CD4-positive, alpha-beta T cell treated with Interleukin-17A for 1 hour (primary cell): Measurements from ENCODE around the gene SYNGR4.
A peak's percentile ranks its signal among the peaks of the same experiment; 100 is the strongest.

Source experiments
- DNase-seq: peaks from one replicate; pipeline ENCODE4 v3.0.0-alpha.2; 2020

The SYNGR4 gene

DNA sequence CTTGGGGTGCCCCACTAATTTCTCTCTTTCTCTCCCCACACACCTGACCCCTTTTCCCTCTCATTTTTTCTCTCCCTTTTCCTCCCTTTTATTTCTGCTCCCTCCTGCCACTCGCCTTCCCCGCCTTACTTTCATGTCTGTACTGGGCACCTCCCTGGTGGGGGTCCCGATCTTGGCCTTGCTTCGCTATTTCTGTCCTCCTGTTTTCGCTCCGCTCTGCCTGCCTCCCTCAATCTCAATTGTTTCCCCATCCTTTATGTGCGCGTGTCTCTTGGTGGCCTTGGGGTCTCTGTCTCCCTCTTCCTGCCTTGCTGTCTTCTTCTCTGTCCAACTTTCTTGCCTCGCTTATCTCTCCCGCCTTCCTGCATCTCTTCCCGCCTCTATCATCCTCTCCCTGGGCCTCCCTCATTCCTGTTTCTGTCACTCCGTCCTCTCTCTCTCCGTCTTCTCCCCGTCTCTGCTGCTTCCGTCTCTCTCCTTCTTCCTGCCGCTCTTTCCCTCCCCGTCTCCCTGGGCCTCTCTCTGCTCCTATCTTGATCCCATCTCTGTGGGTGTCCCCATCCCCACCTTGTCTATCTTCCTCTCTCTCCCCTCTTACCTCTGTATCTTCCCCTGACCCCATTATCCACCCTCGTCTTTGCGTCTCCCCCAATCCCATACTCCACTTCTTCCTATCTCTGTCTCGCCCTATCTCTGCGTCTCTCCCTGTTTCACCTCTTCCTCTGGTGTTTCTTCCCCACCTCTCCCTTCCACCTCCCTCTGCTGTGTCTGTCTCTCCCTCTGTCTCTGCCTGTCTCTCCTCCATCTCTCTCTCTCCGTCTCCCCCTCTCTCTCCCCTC is 33.3 kb downstream of the SYNGR4 start:
- DNase-seq, result no peak

DNA sequence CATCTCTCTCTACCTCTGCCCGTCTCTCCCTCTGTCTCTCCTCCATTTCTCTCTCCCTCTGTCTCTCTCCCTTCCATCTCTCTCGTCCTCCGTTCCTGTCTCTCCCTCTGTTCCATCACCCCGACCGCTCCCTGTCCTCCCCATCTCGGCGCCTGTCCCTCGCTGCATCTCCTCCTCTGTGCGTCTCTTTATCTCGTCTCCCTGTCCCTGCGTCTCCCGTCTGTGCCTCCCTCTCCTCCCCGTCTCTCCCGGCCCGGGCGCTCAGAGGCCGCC is 33.9 kb downstream of the SYNGR4 start:
- DNase-seq, result no peak

DNA sequence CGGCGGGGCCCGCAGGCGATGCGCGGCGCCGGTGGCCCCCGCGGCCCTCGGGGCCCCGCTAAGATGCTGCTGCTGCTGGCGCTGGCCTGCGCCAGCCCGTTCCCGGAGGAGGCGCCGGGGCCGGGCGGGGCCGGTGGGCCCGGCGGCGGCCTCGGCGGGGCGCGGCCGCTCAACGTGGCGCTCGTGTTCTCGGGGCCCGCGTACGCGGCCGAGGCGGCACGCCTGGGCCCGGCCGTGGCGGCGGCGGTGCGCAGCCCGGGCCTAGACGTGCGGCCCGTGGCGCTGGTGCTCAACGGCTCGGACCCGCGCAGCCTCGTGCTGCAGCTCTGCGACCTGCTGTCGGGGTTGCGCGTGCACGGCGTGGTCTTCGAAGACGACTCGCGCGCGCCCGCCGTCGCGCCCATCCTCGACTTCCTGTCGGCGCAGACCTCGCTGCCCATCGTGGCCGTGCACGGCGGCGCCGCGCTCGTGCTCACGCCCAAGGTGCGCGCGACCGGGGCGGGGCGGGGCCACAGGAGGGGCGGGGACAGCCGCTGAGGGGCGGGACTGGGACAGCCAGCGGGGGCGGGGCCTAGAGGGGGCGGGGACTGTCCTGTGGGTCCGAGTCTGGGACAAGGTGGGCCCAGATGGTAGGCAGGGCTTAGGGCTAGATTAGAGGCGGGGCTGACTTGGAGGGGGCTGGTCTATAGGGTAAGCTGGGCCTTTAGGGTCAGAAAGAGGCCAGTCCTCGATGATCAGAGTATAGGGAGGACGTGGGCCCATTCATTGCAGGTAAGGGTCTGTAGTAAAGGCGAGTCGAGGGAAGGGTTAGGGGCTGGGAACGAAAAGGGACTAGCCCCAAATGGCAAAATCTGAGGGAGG is 34.4 kb downstream of the SYNGR4 start:
- peak; percentile 90 for DNase-seq

DNA sequence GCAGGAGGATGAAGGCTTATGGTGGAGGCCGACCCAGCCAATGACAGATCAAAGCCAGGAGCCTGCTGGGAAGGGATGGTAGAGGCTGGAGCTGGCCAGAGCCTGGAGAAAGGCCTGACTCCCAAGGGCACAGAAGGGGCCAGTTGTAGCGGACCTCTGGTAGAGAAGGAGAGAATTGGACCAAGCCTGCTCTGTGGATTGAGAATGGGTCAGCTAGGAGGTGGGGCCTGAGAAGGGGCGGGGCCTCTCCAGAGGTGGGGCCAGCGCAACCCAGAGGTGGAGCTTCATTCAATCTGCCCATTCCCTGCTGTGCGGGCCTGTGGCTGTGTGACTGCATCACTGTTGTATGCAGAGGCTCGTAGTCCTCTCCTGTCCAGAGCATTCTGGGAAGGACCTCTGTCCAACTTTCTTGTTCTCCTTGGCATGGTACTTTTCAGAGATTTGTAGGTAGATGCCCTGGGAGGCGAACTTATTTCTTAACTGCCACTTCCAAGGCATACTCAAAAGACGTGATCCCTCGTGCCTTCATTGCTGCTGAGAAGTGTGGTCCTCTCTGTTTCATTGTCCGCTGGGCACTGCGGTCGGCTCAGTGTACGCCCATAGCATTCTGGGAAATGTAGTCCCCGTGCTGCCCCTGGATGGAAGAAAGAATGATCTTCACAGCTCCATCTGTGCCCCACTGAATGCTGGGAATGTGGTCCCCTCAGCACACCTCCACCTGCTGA is 36.0 kb downstream of the SYNGR4 start:
- DNase-seq, result peak; percentile 55

DNA sequence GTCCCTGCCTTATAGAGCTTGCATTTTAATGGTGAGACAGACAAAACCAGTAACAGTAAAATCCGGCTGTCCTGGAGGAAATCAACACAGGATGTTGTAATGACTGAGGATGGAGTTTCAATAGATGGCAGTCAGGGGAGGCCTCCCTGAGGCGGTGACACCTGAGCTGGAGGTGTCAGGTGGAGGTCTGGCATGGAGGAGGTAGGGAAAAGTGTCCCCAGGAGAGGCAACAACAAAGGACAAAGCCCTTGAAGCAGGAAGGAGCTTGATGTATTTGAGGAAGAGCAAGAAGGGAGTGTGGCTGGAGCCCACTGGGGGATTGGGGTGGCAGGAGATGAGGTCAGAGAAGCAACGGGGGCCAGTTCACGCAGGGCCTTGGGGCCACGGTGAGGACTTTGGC is 37.1 kb downstream of the SYNGR4 start:
- no peak for DNase-seq

DNA sequence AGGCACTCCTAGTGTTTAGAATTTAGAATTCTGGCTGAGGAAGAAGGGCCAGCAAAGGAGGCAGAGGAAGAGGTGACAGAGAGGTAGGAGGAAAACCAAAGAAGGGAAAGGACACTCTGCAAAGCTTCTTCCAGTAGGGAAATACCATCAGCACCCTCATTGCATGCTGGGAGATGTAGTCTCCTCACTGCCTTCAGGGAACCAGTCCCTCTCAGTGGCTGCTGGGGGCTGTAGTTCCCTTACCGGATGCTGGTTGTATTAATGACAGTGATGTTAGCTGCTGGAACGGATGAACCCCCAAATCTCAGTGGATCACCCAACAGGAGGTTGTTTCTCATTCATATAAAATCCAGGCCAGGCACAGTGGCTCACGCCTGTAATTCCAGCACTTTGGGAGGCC is 39.4 kb downstream of the SYNGR4 start:
- peak; percentile 75 for DNase-seq

DNA sequence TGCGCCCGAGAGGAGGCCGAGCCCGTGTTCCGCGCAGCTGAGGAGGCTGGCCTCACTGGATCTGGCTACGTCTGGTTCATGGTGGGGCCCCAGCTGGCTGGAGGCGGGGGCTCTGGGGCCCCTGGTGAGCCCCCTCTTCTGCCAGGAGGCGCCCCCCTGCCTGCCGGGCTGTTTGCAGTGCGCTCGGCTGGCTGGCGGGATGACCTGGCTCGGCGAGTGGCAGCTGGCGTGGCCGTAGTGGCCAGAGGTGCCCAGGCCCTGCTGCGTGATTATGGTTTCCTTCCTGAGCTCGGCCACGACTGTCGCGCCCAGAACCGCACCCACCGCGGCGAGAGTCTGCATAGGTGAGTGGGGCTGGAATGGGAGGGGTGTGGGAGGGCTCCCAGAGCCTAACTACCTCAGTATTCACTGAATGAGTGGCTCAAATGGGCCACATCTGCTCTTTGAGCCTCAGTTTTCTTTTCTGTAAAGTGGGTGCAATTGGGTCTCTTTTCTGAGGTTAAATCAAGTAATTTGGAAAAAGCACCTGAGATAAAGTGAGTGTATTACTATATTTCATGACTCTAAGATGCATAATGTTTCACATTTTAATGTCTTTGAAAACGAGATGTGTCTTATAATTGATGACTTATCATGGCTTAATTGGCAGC is 41.0 kb downstream of the SYNGR4 start:
- DNase-seq, result no peak

DNA sequence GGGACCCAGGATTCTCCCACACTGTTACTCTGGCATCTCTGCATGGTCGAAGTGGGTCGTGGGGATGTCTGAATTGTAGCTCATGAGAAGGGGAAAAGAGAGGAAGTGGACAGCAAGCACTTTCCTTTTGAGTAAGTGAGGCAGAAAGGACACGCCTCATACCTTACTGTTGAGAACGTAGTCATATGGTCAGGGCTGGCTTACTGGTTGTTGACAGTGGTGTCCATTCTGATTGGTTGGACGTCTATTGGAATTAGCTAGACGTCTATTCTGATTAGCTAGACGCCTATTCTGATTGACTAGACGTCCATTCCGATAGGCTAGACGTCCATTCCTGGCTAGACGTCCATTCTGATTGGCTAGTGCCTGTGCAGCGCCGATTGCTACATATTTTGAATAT is 41.7 kb downstream of the SYNGR4 start:
- DNase-seq, result no peak

DNA sequence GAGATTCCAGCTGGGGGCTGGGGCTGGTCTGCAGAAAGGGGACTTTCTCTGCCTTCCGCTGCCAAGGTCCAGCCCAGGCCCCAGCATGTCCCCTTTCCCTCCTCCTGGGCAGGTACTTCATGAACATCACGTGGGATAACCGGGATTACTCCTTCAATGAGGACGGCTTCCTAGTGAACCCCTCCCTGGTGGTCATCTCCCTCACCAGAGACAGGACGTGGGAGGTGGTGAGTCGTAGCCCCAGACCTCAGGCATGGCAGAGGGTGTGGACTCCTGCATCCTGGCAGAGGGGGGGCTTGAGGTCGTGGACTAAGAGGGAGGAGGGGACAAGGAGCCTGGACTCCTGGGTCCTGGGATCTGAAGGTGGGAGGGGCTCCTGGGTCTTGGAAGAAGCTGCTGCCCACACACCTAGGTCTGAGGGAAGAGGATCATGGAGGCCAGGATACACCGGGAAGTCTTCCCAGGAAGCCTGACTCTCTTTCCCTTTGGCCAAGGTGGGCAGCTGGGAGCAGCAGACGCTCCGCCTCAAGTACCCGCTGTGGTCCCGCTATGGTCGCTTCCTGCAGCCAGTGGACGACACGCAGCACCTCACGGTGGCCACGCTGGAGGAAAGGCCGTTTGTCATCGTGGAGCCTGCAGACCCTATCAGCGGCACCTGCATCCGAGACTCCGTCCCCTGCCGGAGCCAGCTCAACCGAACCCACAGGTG is 49.9 kb downstream of the SYNGR4 start:
- no peak for DNase-seq

DNA sequence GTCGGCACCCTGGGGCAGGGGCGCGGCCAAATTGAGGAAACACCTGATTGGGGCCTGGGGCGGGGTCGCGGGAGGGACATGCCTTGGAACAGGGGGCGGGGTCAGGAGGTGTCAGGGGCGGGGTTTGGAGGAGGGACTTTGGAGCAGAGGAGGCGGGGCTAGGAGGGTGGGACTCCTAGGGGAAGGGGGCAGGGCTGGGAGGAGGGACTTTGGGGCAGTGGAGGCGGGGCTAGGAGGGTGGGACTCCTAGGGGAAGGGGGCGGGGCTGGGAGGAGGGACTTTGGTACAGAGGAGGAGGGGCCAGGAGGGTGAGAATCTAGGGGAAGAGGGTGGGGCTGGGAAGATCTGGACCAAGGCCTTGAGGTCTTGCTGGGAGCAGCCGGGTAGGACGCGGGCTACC is 51.2 kb downstream of the SYNGR4 start:
- peak; percentile 85 for DNase-seq

DNA sequence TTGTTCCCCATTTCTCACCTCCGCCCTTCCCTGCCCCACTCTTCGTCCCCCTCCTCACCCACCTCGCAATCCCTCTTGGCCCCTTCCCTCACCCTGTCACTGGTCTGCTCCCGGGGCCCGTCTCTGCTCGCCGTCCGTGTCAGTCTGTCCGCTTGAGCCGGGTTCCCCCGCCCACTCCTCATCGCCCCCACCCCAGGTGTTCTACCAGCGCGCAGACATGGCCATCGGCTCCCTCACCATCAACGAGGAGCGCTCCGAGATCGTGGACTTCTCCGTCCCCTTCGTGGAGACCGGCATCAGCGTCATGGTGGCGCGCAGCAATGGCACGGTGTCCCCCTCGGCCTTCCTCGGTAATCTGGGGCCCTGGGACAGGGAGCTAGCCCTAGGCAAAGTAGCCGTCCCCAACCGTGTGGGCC is 51.6 kb downstream of the SYNGR4 start:
- DNase-seq, result no peak

DNA sequence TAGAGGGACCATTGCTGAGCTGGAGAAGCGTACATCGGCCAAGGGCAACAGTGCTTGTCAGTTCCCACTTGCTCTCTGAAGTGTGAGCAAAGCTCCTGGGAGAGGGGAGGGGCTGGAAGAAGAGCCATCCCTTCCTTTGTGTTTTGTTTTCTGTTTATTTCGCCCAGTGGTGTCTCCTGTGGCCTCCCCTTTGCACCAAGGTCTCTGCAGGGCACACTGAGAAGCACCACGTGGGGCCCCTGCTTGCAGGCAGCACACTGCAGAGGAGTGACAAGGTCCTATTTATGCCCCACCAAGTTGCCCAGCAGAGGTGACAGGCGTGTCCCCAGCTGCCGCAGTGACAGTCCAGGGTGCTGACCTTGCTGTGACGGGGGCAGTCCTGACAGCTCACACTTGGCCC is 53.3 kb downstream of the SYNGR4 start:
- DNase-seq, result no peak

DNA sequence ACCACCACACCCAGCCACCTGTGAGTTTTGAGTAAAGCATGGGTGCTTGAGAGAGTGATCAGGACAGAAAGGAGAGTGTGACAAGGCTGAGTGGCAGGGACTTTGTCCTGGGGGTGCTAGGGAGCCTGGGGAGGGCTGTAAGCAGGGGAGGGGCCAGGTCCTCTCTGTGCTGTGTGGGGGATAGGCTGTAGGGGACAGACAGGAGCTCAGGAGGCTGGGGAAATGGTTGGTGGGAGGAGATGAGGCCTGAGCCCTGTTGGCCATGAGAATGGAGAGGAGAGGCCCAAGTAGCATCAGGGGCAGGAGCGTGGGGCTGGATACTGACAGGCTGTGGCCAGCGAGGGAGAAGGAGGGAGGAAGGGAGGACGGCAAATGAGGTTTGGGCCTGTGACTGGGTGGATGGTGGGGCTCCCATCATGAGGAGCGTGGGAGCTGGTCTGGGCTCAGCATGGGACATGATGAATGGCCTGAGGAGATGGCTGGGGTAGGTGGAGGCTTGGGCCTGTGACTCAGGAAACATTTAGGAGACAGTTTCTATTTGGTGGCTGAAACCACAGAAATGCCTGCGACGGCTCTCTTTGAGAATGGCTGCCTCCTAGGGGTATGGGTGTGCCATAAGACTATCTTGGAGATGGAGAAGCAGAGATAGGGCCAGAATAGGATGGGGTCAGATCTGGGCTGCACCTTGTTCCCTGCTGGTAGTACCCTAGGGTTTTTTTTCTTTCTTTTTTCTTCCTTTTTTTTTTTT is 54.3 kb downstream of the SYNGR4 start:
- DNase-seq, result no peak

DNA sequence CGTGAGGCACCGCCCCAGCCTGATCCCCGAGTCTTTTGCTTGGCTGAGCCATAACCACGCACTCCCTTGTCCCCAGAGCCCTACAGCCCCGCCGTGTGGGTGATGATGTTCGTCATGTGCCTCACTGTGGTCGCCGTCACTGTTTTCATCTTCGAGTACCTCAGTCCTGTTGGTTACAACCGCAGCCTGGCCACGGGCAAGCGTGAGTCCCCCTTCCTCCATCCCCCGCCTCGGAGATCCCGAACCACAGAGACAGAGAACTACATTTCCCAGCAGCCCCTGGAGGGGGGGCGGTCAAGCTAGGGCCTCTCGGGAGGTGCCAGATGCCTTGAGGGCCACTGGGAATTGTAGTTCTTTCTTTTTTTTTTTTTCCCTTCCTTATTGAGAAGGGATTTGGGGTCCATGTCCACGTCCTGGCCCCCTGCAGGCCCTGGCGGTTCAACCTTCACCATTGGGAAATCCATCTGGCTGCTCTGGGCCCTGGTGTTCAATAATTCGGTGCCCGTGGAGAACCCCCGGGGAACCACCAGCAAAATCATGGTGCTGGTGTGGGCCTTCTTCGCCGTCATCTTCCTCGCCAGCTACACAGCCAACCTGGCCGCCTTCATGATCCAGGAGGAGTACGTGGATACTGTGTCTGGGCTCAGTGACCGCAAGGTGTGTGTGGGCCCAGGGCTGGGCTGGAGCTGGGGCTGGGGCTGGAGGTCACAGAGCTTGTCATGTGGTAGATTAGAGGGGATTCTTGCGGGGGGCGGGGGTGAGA is 55.2 kb downstream of the SYNGR4 start:
- peak; percentile 85 for DNase-seq

DNA sequence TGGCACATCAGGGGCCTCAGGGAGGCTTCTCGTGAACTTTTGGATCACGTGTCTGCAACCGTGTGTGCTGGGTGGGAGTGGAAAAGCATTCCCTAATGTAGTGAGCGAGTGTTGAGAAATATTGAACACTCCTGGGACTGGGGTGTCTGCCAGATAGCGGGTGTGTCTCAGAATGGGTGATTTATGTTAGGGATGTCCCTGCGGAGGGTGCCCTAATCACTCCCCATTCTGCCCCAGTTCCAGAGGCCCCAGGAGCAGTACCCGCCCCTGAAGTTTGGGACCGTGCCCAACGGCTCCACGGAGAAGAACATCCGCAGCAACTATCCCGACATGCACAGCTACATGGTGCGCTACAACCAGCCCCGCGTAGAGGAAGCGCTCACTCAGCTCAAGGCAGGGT is 57.4 kb downstream of the SYNGR4 start:
- DNase-seq, result no peak

DNA sequence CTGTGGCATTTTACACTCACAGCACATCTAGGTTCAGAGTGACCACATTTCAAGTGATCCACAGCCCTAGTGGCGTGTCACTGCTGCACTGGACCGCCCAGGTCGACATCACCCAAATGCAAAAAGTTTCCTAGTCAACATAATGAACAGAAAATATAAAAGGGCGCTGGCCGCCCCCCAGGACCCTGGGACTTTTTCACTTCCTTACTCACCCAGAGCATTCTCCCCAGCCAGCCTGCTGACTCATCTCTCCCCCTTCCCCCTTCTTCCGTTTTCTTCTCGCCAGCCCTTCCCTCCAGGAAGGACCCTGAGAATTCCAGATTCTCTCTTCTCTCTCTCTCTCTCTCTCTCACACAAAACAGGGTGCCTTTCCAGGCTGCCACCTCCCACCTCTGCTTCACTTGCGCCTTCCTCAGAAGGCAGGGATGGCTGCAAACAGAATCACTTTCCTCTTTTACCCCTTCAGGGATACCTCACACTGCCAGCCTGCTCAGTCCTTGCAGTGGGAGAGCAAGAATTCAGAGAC is 60.6 kb downstream of the SYNGR4 start:
- DNase-seq, result no peak
